ENCODE measurements around the gene HOXA4.

DNA sequence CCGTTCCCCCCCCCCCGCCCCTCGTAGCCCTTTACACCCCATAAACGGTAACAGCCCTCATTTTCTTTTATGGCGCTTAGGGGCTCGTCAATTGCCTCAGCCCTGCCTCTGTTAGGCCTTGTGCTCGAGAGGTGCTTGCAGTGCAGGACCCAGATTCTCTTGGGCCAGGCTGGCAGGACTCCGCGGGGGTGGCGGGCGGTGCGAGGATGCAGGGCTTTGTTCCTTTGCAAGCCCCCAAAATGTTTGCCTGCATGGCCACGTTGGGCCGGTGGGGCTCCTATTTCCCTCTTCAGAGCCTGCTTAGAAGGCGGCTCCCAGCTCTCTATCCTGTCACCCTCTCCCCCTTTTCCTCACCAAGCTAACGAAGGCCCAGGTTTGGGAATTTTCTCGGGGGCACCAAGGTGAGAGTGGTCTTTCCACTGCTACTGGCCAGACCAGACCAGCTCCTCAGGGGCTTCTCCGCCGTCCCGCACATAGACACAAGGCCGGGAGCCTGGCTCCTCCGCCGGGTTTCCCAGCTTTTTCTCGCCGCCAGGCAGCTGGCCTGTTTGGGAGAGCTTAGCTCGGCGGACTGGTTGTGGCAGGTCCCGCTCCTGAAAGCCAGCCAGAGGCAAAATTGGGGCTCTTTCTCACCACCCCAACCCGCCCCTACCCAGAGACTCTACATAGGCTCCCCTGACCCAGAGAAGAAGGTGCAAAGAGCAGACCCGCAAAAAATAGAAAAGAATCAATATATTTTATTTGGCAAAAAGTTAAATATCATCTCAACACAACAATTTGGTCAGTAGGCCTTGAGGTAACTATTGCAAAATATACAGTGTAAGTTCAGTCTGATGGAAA, 31.4 kb upstream of the HOXA4 start:
- TF ChIP-seq, protein P1, sequence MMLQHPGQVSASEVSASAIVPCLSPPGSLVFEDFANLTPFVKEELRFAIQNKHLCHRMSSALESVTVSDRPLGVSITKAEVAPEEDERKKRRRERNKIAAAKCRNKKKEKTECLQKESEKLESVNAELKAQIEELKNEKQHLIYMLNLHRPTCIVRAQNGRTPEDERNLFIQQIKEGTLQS (CRISPR knock-in tag; conservative IDR thresholded peaks at IDR 0.05), result no peak
- TF ChIP-seq, protein P2, sequence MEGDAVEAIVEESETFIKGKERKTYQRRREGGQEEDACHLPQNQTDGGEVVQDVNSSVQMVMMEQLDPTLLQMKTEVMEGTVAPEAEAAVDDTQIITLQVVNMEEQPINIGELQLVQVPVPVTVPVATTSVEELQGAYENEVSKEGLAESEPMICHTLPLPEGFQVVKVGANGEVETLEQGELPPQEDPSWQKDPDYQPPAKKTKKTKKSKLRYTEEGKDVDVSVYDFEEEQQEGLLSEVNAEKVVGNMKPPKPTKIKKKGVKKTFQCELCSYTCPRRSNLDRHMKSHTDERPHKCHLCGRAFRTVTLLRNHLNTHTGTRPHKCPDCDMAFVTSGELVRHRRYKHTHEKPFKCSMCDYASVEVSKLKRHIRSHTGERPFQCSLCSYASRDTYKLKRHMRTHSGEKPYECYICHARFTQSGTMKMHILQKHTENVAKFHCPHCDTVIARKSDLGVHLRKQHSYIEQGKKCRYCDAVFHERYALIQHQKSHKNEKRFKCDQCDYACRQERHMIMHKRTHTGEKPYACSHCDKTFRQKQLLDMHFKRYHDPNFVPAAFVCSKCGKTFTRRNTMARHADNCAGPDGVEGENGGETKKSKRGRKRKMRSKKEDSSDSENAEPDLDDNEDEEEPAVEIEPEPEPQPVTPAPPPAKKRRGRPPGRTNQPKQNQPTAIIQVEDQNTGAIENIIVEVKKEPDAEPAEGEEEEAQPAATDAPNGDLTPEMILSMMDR (IDR thresholded peaks at IDR 0.05), result no peak
- TF ChIP-seq, protein P3, sequence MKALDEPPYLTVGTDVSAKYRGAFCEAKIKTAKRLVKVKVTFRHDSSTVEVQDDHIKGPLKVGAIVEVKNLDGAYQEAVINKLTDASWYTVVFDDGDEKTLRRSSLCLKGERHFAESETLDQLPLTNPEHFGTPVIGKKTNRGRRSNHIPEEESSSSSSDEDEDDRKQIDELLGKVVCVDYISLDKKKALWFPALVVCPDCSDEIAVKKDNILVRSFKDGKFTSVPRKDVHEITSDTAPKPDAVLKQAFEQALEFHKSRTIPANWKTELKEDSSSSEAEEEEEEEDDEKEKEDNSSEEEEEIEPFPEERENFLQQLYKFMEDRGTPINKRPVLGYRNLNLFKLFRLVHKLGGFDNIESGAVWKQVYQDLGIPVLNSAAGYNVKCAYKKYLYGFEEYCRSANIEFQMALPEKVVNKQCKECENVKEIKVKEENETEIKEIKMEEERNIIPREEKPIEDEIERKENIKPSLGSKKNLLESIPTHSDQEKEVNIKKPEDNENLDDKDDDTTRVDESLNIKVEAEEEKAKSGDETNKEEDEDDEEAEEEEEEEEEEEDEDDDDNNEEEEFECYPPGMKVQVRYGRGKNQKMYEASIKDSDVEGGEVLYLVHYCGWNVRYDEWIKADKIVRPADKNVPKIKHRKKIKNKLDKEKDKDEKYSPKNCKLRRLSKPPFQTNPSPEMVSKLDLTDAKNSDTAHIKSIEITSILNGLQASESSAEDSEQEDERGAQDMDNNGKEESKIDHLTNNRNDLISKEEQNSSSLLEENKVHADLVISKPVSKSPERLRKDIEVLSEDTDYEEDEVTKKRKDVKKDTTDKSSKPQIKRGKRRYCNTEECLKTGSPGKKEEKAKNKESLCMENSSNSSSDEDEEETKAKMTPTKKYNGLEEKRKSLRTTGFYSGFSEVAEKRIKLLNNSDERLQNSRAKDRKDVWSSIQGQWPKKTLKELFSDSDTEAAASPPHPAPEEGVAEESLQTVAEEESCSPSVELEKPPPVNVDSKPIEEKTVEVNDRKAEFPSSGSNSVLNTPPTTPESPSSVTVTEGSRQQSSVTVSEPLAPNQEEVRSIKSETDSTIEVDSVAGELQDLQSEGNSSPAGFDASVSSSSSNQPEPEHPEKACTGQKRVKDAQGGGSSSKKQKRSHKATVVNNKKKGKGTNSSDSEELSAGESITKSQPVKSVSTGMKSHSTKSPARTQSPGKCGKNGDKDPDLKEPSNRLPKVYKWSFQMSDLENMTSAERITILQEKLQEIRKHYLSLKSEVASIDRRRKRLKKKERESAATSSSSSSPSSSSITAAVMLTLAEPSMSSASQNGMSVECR (CRISPR knock-in tag; IDR thresholded peaks at IDR 0.05; ENCODE audit: borderline replicate concordance), result no peak
- TF ChIP-seq TEAD1 (CRISPR knock-in tag; IDR thresholded peaks at IDR 0.05) (no peak), HMGXB4 (CRISPR knock-in tag; IDR thresholded peaks at IDR 0.05) (no peak), MAX (CRISPR knock-in tag; IDR thresholded peaks at IDR 0.05) (no peak), KAT7 (CRISPR knock-in tag; IDR thresholded peaks at IDR 0.05; ENCODE audit: borderline replicate concordance) (no peak)
- TF ChIP-seq, protein P4, sequence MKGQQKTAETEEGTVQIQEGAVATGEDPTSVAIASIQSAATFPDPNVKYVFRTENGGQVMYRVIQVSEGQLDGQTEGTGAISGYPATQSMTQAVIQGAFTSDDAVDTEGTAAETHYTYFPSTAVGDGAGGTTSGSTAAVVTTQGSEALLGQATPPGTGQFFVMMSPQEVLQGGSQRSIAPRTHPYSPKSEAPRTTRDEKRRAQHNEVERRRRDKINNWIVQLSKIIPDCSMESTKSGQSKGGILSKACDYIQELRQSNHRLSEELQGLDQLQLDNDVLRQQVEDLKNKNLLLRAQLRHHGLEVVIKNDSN (CRISPR knock-in tag; IDR thresholded peaks at IDR 0.05), result no peak

All from WTC11 (cell line).